GM18867 (cell line): ENCODE measurements around the gene ZNF710.

Experiments
- ATAC-seq: cut with Tn5 transposase; IDR thresholded peaks from one replicate; pipeline ENCODE4 v1.9.1; 2021; ENCODE audit warnings: mild to moderate bottlenecking, moderate library complexity; ENCODE audit not compliant: unreplicated experiment

ZNF710 gene

DNA sequence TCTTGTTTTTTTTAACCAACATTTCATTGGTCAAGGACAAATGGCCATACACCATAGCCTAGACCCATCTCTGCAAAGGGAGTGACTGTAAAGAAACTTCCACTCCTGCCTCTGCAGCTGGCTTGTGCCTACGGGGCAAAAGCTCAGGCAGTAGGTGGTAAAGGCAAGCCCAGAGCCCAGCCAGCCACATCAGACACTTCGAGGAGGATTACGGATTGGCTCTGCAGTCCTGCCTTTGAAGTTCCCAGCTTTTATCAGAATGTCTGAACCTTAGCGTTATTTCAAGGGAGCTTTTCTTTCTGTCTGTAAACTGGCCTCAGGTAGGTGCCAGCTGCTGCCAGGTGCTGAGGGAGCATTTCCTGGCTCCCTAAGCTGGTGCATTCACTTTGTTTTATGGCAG is 15.6 kb downstream of the ZNF710 start:
- ATAC-seq: no peak

- no peak for ATAC-seq
These were observed 17.2 kb downstream of the ZNF710 start for GRCh38 chr15:90018216-90018831.

DNA sequence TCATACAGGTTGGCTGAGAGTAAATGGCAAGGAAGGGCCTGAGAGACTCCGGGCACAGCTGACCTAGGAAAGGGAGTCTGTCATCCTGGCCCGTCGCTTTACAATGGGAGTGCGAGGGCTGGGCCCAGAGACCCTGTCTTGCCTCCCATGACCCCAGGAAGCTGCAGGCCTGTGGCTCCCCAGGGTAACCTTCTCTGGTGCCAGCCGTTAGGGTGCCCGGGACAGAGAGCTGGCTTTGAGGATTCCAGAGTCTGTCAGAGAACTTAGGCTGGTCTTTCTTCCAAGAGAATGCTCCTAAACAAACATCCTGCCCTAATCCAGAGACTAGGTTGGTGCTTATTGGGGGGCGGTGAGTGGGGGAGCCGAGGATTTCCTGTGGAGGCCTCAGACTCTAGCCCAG is 18.5 kb downstream of the ZNF710 start:
- no peak for ATAC-seq

GRCh38 chr15:90020021-90020735 is 19.1 kb downstream of the ZNF710 start:
- no peak for ATAC-seq

DNA sequence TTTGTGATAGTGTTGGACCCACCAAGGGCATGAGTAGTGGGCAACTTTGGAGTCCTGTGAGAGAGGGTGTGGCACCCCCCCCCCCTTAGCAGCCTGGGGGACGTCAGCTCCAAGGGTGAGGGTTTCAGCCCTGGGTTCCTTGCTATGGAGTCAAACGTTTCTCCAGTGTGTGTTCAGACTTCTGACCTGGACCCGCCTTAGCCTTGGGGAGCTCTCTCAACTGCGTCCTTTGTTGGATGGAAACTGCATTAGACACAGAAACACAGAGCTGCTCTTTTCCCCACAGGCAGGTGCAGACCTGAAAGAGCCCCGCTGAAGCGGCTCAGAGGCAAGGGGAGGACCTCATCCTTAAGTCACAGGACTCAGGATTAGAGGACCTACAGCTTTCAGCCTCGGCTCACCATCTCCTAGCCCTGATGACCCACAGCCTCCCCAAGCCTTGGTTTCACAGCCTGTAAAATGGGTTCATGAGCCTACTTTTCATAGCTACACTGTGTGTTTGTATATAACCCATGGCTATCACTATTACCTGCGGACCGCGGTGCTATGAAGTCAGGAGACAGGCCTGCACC is 19.9 kb downstream of the ZNF710 start:
- no peak for ATAC-seq

DNA sequence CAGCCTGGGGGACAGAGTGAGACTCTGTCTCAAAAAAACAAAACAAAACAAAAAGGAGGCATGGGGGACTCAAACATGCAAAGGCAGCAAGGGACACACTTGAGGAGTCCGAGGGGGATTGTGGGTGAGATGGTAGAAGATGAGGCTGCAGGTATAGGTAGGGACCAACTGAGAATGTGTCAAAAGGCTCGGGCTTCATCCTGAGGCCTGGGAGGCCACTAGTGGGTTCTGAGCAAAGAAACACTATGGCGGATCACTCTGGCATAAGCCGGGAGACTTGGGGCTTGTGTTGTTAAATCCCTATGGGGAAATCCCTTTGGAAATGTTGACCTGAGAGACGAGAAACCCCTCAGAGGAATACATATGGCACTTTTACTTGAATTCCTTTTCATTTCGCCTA is 21.2 kb downstream of the ZNF710 start:
- no peak for ATAC-seq

DNA sequence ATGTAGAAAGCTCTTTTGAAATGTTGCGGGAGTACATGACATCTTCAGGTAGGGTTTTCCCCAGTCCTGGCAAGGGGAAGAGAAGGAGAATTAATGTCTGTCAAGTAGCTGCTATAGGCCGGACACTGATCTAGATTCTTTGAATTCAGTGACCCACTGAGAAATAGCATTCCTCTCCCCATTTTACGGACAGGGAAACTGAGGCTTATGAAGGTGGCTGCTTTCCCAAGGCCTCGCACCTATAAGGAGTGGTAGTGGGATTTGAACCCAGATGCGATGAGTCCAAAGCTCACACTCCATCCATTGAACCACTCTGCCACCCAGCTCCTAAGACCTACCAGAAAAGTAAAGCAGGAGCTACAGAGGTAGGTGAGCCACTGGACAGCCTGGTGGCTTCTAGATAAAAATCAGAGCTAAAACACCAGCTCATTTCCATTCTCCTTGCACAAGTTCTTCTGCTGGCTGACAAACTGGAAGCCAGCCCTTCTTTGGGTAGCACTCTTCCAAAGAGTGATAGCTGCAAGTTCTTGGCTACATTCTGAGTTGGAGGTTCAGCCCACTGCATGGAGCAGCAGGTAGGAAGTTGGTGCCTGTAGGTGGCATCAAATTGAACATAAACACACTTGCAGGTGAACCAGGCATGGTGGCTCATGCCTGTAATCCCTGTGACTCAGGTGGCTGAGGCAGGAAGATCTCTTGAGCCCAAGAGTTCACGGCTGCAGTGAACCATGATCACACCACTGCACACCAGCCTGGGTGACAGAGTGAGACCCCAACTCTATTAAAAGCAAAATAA is 22.0 kb downstream of the ZNF710 start:
- no peak for ATAC-seq

GRCh38 chr15:90024406-90024805 is 23.3 kb downstream of the ZNF710 start:
- ATAC-seq: no peak

DNA sequence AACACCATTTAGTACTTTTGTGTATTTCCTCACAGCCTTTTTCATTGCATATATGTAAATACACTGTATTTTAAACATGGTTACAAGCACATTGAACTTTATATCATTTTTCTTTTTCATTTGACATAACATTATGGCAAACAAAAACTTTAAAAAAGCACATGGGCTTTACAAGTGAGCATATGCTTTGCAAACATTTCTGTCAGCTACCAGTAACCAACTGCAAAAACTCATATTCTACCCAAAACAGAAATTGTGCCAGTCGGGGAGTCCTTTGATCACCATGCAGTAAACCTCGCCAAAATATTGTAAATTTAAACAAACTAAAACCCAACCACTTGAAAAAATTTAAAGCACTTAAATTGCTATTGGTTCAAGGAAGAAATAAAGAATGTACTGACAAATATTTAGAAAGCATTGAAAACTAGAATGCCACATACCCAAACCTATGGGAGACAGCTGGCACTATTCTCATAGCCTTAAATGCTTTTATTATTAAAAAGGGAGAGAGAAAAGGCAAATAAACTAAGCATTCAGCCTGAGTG is 24.4 kb downstream of the ZNF710 start:
- ATAC-seq: no peak

DNA sequence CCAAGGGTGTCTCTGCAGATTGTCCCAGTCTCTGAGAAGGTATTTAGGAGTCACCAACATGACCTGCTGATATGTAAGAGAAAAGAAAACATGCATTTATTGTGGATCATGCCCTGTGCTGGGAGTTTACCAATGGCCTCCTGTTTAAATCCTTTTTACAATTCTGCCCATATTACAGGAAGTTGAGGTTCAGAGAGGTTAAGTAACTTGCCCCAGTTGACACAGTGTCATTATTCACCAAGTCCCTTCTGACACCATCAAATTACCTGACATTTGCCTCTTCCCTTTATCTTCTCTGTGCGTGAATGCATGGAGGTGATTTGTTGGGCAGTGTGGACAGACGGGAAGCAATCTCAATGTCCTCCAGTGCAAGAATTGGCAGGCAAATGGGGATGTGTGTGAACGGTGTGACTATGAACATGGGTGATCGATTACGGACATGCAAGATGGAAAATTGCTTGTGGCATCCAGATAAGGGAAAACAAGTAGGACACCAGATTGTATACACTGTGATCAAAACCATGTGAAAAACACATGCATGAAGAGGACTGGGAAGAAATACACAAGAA is 27.3 kb downstream of the ZNF710 start:
- ATAC-seq: no peak

- no peak for ATAC-seq
These were observed 27.9 kb downstream of the ZNF710 start for GRCh38 chr15:90029024-90029423.

GRCh38 chr15:90030376-90030775 is 29.3 kb downstream of the ZNF710 start:
- no peak for ATAC-seq

DNA sequence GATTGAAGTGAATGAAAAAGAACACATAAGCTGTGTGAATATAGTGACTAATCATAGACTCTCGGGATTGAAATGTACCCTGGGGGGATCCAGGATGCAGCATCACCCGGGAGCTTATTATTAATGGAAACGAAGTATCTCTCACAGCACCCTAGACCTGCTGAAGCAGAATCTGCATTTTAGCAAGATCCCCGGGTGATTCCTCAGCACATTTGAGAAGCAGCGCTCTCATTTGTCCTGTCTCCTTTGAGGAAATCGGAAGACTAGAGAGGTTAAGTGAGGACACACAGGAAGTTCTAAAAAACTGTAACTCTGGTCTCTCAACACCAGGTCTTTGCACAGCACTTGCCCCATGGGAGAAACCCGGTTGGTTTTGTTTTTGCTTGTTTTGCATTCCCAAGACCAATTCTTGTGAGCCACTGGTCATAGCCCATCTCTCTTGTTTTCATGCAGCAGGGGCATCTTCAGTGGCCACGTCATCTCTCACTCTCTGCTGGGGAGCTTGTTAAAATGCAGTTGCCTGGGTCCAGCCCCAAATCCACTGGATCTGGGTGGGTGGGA is 30.2 kb downstream of the ZNF710 start:
- ATAC-seq: peak; percentile 76

GRCh38 chr15:90033006-90033405 is 31.9 kb downstream of the ZNF710 start:
- ATAC-seq: no peak

DNA sequence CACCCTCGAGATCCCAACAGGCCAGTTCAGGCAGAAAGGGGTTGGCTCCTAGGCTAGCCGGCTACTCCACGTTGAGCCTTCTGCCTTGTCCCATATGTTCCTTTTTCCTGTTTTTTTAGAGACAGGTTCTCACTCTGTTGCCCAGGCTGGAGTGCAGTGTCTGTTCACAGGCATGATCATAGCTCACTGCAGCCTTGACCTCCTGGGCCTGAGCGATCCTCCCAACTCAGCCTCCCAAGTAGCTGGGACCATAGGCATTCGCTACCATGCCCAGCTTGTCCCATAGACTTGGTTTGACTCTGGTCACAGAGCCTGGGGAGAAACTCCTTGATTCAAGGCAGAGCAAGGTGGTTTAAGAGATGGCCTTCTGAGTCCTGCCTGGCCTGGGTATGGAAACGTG is 32.3 kb downstream of the ZNF710 start:
- ATAC-seq: no peak

DNA sequence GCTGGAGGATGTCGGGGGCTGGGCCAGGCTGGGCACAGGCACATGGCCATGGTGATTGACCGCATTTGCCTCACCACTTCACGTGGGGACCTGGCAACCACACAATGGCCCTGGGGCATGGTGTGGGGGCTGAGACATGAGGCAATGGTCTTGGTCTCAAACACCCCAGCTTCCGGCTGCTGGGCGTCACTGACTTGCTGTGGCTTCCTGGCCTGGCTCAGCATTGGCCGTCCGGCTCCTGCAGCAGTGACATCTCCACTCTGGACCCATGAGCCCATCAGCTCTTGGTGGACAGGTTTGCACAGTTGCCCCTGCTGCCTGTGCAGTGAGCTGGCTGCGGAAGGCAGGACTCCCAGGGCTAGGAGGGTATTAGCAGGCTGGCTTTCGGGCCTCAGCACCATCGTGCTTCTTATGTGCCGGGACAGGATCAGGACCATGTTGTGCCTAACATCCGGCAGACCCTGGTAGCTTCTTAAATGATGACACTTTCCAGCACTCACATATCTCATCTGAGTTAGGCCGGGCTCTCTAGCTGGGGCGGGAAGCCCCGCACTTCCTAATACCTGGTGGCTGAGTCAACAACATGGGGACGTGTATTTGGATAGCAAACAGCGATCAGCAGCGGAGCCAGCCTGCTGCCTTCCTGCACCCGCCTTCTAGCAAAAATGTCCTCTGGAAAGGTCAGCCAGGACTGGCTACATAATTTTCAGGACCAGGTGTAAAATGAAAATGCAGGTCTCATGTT is 34.1 kb downstream of the ZNF710 start:
- ATAC-seq: no peak

- no peak for ATAC-seq
These were observed 34.7 kb downstream of the ZNF710 start for GRCh38 chr15:90035840-90036230.

DNA sequence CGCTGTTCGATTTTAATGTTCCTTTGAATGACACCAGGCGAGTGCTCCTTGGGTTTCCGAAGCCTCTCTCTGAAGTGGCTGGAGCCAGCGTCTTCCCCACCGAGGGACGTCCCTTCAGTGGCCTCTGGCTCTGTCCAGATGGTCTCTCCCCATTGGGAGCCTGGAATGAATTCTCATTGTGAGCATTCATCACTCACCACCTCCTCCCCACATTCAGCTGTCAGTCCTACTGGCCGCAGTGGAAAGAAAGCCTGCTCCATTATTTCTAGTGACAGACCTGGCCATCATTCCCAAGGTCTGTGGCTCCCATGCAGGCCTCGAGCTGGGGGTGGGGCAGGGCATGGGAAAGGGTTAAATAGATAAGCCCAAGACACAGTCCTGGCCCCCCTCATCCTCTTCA is 35.2 kb downstream of the ZNF710 start:
- no peak for ATAC-seq

GRCh38 chr15:90036806-90037510 is 35.8 kb downstream of the ZNF710 start:
- ATAC-seq: no peak

DNA sequence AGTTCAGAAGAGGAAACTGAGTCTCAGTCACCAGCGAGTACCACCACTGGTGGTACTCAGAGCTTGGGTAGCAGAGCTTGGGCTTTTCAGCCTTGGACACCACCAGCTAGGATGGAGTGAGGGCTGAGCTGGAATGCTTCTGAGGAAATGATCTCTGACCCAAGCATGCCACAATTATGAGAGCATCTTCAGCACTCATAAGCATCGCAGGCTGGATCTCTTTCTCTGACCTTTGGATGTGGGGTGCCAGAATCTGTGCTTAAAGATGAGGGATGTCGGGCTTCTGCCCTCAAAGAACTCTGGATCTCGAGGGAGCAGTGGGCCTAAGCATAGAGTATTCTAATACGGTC is 36.4 kb downstream of the ZNF710 start:
- ATAC-seq: no peak
